Activated CD8-positive, alpha-beta memory T cell treated with anti-CD3 and anti-CD28 coated beads, Interleukin-2, amount 50 U/mL, for 4 hours (primary cell): ENCODE data around the gene UTP18.

Experiments
- DNase-seq: peaks from one replicate; pipeline ENCODE4 v3.0.0-alpha.2; 2020

Gene UTP18

GRCh38 chr17:51335883-51336822 is 75.8 kb downstream of the UTP18 start:
- DNase-seq = no peak

- DNase-seq = no peak
Observed at GRCh38 chr17:51341457-51341856, 81.1 kb downstream of the UTP18 start.

GRCh38 chr17:51342257-51342656 is 81.9 kb downstream of the UTP18 start:
- no peak for DNase-seq

- no peak for DNase-seq
Observed at GRCh38 chr17:51344532-51344931, 84.2 kb downstream of the UTP18 start.

GRCh38 chr17:51346218-51346982 is 86.1 kb downstream of the UTP18 start:
- DNase-seq = no peak
